Stimulated activated naive CD8-positive, alpha-beta T cell treated with anti-CD3 and anti-CD28 coated beads, Interleukin-15, Interleukin-2, amounts not matched to agents 100 ng/mL and 50 ng/mL, for 24 hours (primary cell): ENCODE results near the gene DRD3.

Experiments
- H3K27ac Mint-ChIP-seq: one replicate; pipeline ENCODE4 v1.8.0; 2021; ENCODE audit warnings: mild to moderate bottlenecking, mixed read lengths
- H3K27me3 Mint-ChIP-seq: one replicate; pipeline ENCODE4 v1.8.0; 2021; ENCODE audit warnings: mixed read lengths
- H3K36me3 Mint-ChIP-seq: one replicate; pipeline ENCODE4 v1.8.0; 2021; ENCODE audit warnings: low read depth, mixed read lengths
- H3K4me1 Mint-ChIP-seq: one replicate; pipeline ENCODE4 v1.8.0; 2021; ENCODE audit warnings: low read depth, mixed read lengths
- H3K4me3 Mint-ChIP-seq: one replicate; pipeline ENCODE4 v1.8.0; 2021; ENCODE audit warnings: mild to moderate bottlenecking, mixed read lengths
- H3K9me3 Mint-ChIP-seq: one replicate; pipeline ENCODE4 v1.8.0; 2021; ENCODE audit warnings: mixed read lengths

The DRD3 gene

DNA sequence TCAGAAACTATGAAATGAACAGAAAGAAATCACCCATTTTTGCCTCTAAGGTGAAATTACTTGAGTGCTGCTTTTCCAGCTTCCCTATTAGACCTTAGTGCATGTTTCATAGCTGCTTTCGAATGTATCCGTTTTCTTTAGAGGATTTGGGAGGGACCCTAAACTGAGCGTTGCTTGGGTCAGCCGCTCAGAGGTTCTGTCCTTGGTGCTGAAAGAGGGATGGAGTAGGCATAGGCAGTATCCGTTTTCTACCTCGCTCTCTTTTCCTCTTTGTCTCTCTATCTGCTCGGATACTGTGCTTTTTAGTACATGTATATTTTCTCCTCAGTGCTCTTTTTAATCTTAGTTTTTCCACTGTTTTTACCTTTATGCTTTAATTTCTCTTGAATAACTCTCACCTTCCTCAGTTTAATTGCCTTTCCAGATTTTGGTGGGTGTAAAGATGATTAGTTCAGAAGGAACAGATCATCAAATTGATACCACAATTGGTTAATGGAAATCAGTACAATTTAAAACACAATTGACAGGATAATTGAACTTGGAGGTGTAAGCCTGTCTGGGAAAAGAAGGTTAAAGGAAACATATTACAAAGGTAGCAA lies at the start of gene DRD3:
TSS of gene DRD3 (minus strand) at position 283 of the 599 bp plus-strand sequence. CDS start 7,060 bp downstream, outside the sequence.
- Mint-ChIP-seq H3K27ac (no peak within 1 kb of the TSS), H3K9me3 (no peaks in the 10 kb centered on the region), H3K4me1 (no peaks in the 10 kb centered on the region), H3K36me3 (no peaks in the 10 kb centered on the region), H3K27me3 (peaks cover 7% of the 10 kb centered on the region), H3K4me3 (no peak within 1 kb of the TSS)

DNA sequence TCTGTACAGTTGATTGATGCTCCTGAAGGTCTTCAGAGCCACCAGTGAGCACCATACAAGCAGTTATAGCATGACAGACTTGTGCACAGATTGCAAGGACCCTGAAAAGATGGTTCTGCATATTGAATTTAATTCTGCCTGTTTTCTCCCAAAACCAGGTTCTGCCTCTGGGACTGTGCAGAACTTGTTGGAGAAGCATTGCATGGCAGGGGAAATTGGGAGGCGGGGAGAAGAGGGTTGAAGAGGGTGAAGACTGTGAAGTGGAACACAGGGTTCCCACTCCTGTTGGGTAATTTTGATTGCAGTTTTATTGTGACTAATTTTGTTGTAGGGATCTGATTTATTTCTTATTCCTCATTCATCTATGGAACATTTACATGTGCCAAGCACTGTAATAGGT lies 48.2 kb upstream of the DRD3 start:
- H3K36me3 Mint-ChIP-seq, result peaks cover 58% of the 10 kb centered on the region
- H3K4me1 Mint-ChIP-seq, result peaks cover 89% of the 10 kb centered on the region
- H3K4me3 Mint-ChIP-seq, result peak overlapping the region; percentile 61
- H3K27ac Mint-ChIP-seq, result peak overlapping the region; percentile 98
- peaks cover 25% of the 10 kb centered on the region for H3K9me3 Mint-ChIP-seq
- no peaks in the 10 kb centered on the region for H3K27me3 Mint-ChIP-seq

DNA sequence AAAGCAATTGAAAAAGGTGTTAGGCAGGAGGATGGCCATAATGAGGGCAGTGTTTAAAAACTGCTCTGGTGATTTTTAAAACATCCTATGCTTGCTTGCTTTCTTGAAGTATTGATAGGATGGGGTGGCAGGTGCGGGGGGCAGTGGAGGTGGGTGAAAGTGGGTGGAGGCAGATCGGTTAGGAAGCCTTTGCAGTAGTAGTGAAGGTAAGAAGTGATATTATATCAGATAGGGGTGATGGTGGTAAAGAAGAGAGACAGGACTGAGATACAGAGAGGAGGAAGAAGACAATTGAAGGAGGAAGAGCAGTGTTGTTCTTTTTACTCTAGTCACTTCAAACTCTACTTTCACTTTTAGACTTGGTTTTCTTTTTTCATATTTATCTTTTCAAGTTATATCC lies 47.5 kb upstream of the DRD3 start:
- Mint-ChIP-seq H3K27me3 (no peaks in the 10 kb centered on the region), H3K9me3 (peaks cover 25% of the 10 kb centered on the region), H3K4me3 (peak overlapping the region; percentile 61), H3K36me3 (peaks cover 59% of the 10 kb centered on the region), H3K4me1 (peaks cover 82% of the 10 kb centered on the region), H3K27ac (peak overlapping the region; percentile 98)

DNA sequence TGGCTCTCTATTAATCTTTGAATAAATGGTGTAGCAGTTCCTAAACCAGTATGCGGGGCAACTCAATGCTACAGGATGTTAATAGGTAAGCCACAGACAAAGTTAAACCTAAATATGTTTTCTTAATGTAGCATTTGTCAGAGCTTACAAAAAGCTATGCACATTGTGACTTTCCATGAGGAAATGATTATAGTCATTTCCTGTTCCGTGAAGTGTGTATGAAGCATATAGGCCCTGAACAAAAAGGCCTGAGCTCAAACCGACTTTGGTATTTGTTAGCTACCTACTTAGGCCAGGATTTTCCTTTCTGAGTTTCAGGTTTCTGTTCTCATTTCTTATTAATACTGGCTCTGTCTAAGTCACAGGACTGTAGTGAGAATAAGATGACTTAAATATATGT lies 44.3 kb upstream of the DRD3 start:
- peak overlapping the region; percentile 98 for H3K27ac Mint-ChIP-seq
- peak overlapping the region; percentile 48 for H3K4me3 Mint-ChIP-seq
- H3K36me3 Mint-ChIP-seq, result peaks cover 54% of the 10 kb centered on the region
- peaks cover 51% of the 10 kb centered on the region for H3K4me1 Mint-ChIP-seq
- H3K9me3 Mint-ChIP-seq, result peaks cover 25% of the 10 kb centered on the region
- H3K27me3 Mint-ChIP-seq, result no peaks in the 10 kb centered on the region

DNA sequence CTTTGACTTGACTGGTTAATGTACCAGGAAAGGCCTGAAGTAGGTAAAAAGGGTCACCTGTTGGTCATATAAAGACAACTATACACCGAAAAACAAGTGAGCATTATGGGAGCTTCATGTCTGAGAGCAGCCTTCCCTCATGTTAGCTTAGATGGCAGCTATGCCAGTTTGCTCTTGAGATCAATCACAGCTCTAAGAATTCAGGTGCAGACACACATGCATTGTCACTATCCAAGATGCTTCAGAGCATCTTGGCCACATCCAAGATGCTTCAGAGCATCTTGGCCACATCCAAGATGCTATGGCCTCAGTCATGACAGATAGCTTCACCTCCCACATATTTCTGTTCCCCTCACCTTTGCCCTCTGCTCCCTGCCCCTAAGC lies 43.0 kb upstream of the DRD3 start:
- Mint-ChIP-seq H3K27ac (peak overlapping the region; percentile 98), H3K27me3 (no peaks in the 10 kb centered on the region), H3K36me3 (peaks cover 52% of the 10 kb centered on the region), H3K9me3 (peaks cover 21% of the 10 kb centered on the region), H3K4me3 (peak overlapping the region; percentile 11), H3K4me1 (peaks cover 39% of the 10 kb centered on the region)

DNA sequence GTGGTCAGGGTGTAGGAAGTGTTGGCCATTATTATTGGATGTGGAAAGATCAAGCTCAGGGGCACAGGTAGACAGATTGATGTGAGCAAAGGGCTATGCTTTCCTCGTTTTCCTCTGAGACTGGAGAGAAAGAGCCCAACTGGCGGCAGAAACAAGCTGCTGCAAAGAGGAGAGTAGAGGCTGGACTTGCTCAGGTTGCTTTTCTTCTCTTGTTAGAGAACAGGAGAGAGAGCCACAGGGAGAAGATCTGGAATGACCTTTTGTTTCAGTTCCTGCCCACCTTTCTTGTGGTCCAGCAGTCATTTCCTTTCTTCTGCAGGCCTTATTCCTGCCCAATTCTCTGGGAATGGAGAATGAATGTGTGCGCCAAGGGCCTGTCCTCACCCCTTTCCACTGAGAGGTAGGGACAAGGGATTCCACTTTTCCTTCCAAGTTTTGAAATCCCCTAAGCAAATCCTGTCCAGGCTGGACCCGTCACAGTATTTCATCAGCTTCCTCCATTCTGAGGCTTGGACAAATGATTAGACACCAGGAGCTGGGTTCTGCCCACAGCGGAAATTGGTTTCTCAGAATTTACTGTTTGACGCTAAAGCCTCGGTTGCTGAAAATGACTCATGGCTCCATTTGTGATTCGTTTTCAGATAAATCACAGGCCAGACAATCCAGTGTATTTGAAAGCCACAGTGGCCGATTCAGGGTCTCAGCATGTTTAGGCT lies 42.5 kb upstream of the DRD3 start:
- Mint-ChIP-seq H3K27me3 (no peaks in the 10 kb centered on the region), H3K9me3 (peaks cover 21% of the 10 kb centered on the region), H3K27ac (peak overlapping the region; percentile 98), H3K4me3 (peak overlapping the region; percentile 61), H3K36me3 (peaks cover 46% of the 10 kb centered on the region), H3K4me1 (peaks cover 33% of the 10 kb centered on the region)

DNA sequence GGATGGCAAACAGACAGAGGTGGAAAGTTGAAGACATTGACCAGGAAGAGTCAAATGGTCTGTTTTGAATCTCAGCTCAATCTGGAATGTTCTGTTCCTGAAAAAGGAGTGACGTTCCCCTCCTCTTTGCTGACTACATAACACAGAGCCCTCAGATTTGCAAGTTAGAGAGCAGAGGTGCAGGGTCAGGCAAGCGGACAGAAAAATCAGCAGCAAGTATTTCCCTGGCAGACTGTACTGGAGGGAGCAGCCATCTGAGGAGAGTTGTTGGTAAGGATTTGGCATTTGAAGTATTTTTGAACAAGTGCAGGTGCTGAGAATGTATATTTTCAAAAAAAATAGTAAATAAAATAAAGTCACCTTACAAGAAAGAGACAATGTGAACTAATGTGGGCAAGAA lies 40.9 kb upstream of the DRD3 start:
- Mint-ChIP-seq H3K27me3 (no peaks in the 10 kb centered on the region), H3K9me3 (peaks cover 10% of the 10 kb centered on the region), H3K4me1 (peaks cover 17% of the 10 kb centered on the region), H3K27ac (peak overlapping the region; percentile 93), H3K4me3 (peak overlapping the region; percentile 48), H3K36me3 (peaks cover 30% of the 10 kb centered on the region)

DNA sequence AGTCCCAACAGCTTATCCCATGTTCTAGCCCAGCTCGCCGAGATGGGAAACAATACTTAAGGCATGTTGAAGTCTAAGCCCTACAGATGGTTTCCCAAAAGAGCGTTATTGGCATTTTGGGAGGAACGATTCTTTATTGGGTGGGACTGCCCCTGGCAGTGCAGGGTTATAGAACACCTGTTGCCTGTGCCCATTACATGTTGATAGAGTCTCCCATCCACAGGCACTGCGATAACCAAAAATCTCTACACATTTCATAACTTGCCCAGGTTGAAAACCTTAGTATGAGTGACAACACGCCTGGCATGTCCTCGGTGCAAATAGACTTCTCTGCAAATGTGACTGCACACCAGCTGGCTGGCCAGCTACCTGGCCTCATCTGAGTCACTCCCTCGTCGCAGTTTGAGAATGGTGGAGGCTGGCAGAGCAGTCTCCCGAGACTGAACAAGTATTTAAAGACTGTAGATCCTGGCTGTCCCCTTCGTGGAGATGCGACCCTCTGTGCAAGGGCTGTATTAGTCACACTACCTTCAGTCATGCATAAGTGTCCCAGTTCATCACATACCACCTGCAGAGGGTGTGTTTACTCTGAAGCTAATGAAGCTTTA lies 39.8 kb upstream of the DRD3 start:
- H3K4me1 Mint-ChIP-seq, result peaks cover 7% of the 10 kb centered on the region
- no peaks in the 10 kb centered on the region for H3K27me3 Mint-ChIP-seq
- H3K4me3 Mint-ChIP-seq, result no peak overlapping the region
- peaks cover 20% of the 10 kb centered on the region for H3K36me3 Mint-ChIP-seq
- peak overlapping the region; percentile 76 for H3K27ac Mint-ChIP-seq
- H3K9me3 Mint-ChIP-seq, result peaks cover 4% of the 10 kb centered on the region

DNA sequence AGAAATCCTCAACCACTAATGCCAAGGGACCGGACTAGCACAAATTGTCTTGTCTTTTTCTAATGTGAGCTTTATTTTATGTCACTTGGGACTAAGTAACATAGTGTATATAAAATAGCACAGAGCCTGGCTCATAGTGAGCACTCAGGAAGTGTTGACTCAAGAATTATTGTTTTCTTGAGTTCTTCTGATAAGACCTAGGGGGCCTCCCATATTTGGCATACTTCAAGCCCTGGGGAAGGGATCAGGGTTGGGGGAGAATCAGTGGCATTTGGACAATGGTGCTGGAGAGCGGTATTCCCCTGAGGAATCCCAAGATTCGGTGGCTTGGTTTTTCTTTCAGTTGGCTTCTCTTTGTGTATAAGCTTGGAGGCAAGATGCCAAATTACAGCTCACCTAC lies 39.2 kb upstream of the DRD3 start:
- Mint-ChIP-seq H3K36me3 (peaks cover 15% of the 10 kb centered on the region), H3K4me1 (no peaks in the 10 kb centered on the region), H3K4me3 (no peak overlapping the region), H3K27ac (no peak overlapping the region), H3K27me3 (no peaks in the 10 kb centered on the region), H3K9me3 (no peaks in the 10 kb centered on the region)

DNA sequence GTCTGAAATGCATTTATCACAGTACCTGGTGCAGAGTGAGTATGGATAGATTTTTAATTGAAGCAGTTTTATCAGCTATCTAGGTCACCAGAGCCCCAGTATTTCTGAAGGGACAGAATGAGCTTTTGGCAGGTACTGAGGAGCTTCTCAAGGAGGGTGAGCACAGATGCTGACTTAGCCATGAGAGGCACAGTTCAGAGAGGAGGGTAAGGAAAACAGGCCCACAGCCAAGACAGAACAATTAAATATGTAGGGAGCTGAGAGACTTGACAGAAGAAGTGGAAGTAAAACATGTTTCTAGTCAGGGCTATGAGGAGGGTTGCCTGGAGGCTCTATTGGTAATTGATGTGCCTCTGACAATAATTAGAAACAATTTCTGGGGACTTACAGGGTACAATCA lies 38.4 kb upstream of the DRD3 start:
- H3K4me3 Mint-ChIP-seq, result no peak overlapping the region
- peaks cover 12% of the 10 kb centered on the region for H3K36me3 Mint-ChIP-seq
- no peaks in the 10 kb centered on the region for H3K27me3 Mint-ChIP-seq
- H3K27ac Mint-ChIP-seq, result no peak overlapping the region
- H3K4me1 Mint-ChIP-seq, result no peaks in the 10 kb centered on the region
- no peaks in the 10 kb centered on the region for H3K9me3 Mint-ChIP-seq

DNA sequence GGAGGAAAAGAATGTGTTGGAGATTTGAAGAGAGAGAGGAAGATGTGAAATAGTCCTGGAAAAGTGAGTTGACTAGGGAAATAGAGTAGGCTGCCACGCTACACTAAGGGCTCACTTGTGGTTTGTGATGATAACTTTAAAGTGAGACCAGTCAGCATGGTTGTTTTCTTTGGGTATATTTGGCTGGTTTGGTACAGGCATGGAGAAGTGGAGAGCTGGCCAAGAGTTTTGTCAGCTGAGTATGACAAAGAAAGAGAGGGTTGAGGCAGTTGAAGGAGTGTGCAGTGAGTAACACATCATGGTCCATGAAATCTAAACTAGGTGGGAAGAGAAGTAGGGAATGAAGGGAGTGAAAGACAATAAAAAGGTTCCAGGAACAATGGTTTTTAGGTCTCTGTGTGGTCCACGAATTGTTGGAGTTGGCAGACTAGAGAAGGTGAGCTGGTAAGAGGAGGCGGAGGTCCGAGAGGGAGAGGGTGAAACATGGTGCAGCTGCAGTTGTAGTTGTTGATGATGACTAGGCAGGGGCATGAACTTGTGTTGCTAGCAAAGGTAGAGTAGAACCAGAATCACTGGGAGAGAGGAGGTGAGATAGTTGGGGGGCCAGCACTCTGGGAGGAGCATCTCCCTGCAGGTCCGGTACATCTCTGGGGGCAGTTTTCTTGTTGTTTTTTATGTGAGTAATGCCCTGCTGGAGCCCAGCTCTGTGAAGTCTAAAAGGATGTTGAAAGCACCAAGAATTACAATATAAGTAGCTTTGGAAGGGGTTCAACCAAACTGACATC lies 37.5 kb upstream of the DRD3 start:
- Mint-ChIP-seq H3K4me3 (no peak overlapping the region), H3K36me3 (peaks cover 9% of the 10 kb centered on the region), H3K27me3 (no peaks in the 10 kb centered on the region), H3K27ac (no peak overlapping the region), H3K9me3 (no peaks in the 10 kb centered on the region), H3K4me1 (no peaks in the 10 kb centered on the region)

DNA sequence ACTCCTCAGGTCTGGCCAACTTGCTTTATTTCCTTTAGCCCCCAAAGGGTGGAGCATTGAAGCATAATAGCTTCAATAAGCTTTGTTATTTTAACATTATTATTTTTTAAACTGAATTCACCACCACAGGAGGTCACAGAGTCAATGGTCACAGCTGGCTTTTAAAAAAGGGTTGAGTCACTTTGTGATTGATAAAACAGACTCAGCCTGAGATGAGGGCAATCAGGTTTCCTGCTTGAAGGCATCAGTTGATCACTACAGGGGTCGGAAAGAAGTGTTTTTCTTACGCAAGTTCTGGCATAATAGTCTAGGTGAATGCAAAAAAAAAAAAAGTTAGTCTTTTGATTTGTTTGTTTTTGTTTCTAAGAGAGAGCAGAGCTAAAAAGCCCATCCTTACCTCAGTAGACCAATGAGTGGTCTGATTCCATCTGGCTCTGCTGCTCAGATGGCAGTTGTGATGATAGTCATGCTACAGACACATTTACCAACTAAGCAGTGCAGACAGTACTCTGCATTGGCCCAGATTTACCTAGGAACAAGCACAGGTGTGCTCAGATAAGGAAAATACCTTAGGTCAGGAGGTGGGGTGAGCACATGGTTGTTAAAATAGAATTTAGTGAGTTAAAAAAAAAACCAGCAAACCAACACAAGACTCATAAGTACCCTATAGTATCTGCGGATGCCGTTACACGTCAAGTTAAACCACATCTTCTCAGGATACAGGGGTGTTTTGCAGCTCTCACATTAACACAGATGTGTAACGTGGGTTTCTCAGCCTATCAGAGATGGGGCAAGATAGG lies 35.9 kb upstream of the DRD3 start:
- H3K27me3 Mint-ChIP-seq, result no peaks in the 10 kb centered on the region
- H3K27ac Mint-ChIP-seq, result no peak overlapping the region
- H3K9me3 Mint-ChIP-seq, result peaks cover 6% of the 10 kb centered on the region
- H3K36me3 Mint-ChIP-seq, result peaks cover 6% of the 10 kb centered on the region
- H3K4me1 Mint-ChIP-seq, result no peaks in the 10 kb centered on the region
- no peak overlapping the region for H3K4me3 Mint-ChIP-seq

DNA sequence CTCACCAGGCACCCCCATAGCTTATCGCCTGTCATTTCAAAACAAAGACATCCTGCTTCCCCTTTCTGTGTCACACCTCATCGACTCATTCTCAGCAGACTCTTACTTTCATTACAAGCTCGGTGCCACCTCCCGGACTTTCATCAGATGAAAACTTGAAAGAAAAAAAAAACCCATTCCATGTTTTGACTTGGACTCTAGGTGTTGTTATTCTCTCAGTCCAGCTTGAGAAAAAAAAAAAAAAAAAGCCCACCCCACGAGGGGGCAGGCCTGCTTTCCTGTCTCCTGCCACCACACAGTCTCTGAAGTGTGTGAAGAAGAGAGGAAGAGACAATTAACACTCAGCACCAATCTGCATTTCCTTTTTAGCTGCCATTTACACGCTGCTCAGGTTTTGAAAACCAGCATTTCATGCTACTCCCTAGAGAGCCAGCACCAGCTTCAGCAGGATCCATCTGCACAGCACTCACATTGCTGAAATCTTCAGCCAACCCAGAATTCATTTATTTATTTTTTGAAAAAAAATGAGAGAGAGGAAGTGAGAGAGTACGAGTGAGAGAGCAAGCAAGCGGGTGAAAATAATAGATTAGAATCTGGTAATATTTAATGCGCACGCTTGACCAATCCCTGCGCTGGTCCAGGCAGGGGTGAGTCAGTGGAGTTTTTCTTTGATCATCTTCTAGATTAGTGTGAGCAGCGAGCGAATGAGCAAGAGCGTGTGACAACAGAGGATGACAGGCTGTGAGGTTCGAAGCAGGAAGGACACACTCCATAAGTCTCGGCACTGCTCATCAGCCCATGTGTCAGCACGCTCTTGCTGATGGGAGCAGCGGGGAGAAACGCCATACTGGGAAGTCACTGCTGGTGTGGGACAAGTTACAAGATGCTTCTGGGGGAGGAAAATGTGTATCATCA lies 35.0 kb upstream of the DRD3 start:
- peaks cover 6% of the 10 kb centered on the region for H3K36me3 Mint-ChIP-seq
- peaks cover 1% of the 10 kb centered on the region for H3K4me1 Mint-ChIP-seq
- H3K27me3 Mint-ChIP-seq, result no peaks in the 10 kb centered on the region
- H3K9me3 Mint-ChIP-seq, result peaks cover 6% of the 10 kb centered on the region
- no peak overlapping the region for H3K27ac Mint-ChIP-seq
- no peak overlapping the region for H3K4me3 Mint-ChIP-seq

DNA sequence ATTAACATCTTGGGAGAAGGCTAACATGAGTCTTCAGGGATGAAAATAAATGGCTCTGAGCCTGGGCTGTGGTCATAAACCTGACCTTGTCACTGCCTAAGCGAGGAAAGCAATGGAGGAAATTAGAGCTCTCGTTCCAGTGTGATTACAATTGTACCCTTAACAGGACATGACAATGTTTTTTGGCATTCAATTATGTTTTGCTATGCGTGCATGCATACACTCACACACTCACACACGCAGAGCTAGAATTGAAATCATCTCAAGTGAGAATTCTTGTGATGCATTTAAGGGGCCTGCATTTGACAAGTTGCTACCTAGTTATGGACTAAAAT lies 34.4 kb upstream of the DRD3 start:
- H3K4me3 Mint-ChIP-seq, result no peak overlapping the region
- no peaks in the 10 kb centered on the region for H3K27me3 Mint-ChIP-seq
- H3K27ac Mint-ChIP-seq, result no peak overlapping the region
- H3K36me3 Mint-ChIP-seq, result peaks cover 6% of the 10 kb centered on the region
- H3K4me1 Mint-ChIP-seq, result peaks cover 7% of the 10 kb centered on the region
- H3K9me3 Mint-ChIP-seq, result peaks cover 6% of the 10 kb centered on the region
